ENCODE results near the gene TMEM203.

TMEM203 gene

GRCh38 chr9:137235424-137236237 lies 30.2 kb upstream of the TMEM203 start:
- peaks cover 42% of the 10 kb centered on the region for H3K4me1 ChIP-seq (ENCODE audit: low read length)
- no peaks in the 10 kb centered on the region for H4K20me1 ChIP-seq (ENCODE audit: insufficient read depth, low read length)
- H3K4me3 ChIP-seq (ENCODE audit: low read length), result peak overlapping the region; percentile 82
- H3K27ac ChIP-seq (ENCODE audit: low read length), result peak overlapping the region; percentile 34
- H3K9me3 ChIP-seq (ENCODE audit: insufficient read depth, low read length), result no peaks in the 10 kb centered on the region
- peaks cover 27% of the 10 kb centered on the region for H3K79me2 ChIP-seq (ENCODE audit: low read length)
- H2AFZ ChIP-seq (ENCODE audit: low read depth, low read length), result no peak overlapping the region
- 0 out of 2 replicates have a peak, but pooled peaks cover 2% of the 10 kb centered on the region for H3K27me3 ChIP-seq (ENCODE audit: low read depth, low read length)
- H3K9ac ChIP-seq (ENCODE audit: low read length), result peak overlapping the region; percentile 63
- H3K36me3 ChIP-seq (replicated peaks; ENCODE audit: low read depth, low read length), result no peaks in the 10 kb centered on the region
- H3K4me2 ChIP-seq (ENCODE audit: low read length), result peak overlapping the region; percentile 96
- no peak for TF ChIP-seq EZH2phosphoT487 (IDR thresholded peaks at IDR 0.05; ENCODE audit: low read depth)
- TF ChIP-seq CTCF (IDR thresholded peaks at IDR 0.05; ENCODE audit: low read depth, low read length), result peak; percentile 18

- H3K4me3 ChIP-seq (ENCODE audit: low read length), result peak overlapping the region; percentile 82
- peaks cover 24% of the 10 kb centered on the region for H3K79me2 ChIP-seq (ENCODE audit: low read length)
- no peak overlapping the region for H2AFZ ChIP-seq (ENCODE audit: low read depth, low read length)
- H3K27ac ChIP-seq (ENCODE audit: low read length), result peak overlapping the region; percentile 34
- no peaks in the 10 kb centered on the region for H3K9me3 ChIP-seq (ENCODE audit: insufficient read depth, low read length)
- peak overlapping the region; percentile 96 for H3K4me2 ChIP-seq (ENCODE audit: low read length)
- no peak for TF ChIP-seq CTCF (IDR thresholded peaks at IDR 0.05; ENCODE audit: low read depth, low read length)
- TF ChIP-seq EZH2phosphoT487 (IDR thresholded peaks at IDR 0.05; ENCODE audit: low read depth), result no peak
- peak overlapping the region; percentile 63 for H3K9ac ChIP-seq (ENCODE audit: low read length)
- 0 out of 2 replicates have a peak, but pooled peaks cover 2% of the 10 kb centered on the region for H3K27me3 ChIP-seq (ENCODE audit: low read depth, low read length)
- peaks cover 42% of the 10 kb centered on the region for H3K4me1 ChIP-seq (ENCODE audit: low read length)
- H4K20me1 ChIP-seq (ENCODE audit: insufficient read depth, low read length), result no peaks in the 10 kb centered on the region
- no peaks in the 10 kb centered on the region for H3K36me3 ChIP-seq (replicated peaks; ENCODE audit: low read depth, low read length)
Observed at GRCh38 chr9:137234758-137235423, 29.4 kb upstream of the TMEM203 start.

- Histone ChIP-seq H3K4me2 (ENCODE audit: low read length) (peak overlapping the region; percentile 96), H3K4me1 (ENCODE audit: low read length) (peaks cover 42% of the 10 kb centered on the region), H3K4me3 (ENCODE audit: low read length) (peak overlapping the region; percentile 82), H3K9me3 (ENCODE audit: insufficient read depth, low read length) (no peaks in the 10 kb centered on the region), H2AFZ (ENCODE audit: low read depth, low read length) (no peak overlapping the region), H3K79me2 (ENCODE audit: low read length) (peaks cover 16% of the 10 kb centered on the region), H3K27me3 (ENCODE audit: low read depth, low read length) (0 out of 2 replicates have a peak, but pooled peaks cover 2% of the 10 kb centered on the region), H3K36me3 (replicated peaks; ENCODE audit: low read depth, low read length) (no peaks in the 10 kb centered on the region), H4K20me1 (ENCODE audit: insufficient read depth, low read length) (no peaks in the 10 kb centered on the region), H3K27ac (ENCODE audit: low read length) (no peak overlapping the region), H3K9ac (ENCODE audit: low read length) (peak overlapping the region; percentile 63; the same call in 1 of the 2 replicates)
- TF ChIP-seq CTCF (IDR thresholded peaks at IDR 0.05; ENCODE audit: low read depth, low read length), result no peak
- TF ChIP-seq EZH2phosphoT487 (IDR thresholded peaks at IDR 0.05; ENCODE audit: low read depth), result no peak
Observed at GRCh38 chr9:137234055-137234697, 28.7 kb upstream of the TMEM203 start.

Data from OCI-LY3 (cell line).